ENCODE measurements around the gene ZDHHC16. TPM values are rescaled to one million over a fixed set of nuclear protein-coding genes. Genes with fewer than 3 reads are reported as not detected.

Gene ZDHHC16
- total and polyA plus RNA-seq, 2 donors from 2014 or later: 35.9 to 48.9 TPM

- FAIRE-seq: no peak
- no peaks in the 10 kb centered on the region for H3K27me3 ChIP-seq (ENCODE audit: control insufficient read depth, insufficient read depth, low read length)
- H3K4me1 ChIP-seq (ENCODE audit: control insufficient read depth in 2 of 3, insufficient read depth in 2 of 3, low read depth in 1 of 3, low read length in 3 of 3): peaks cover 0 to 11% (median 0%) of the 10 kb centered on the region in 3 donors
- TF ChIP-seq CTCF (IDR thresholded peaks at IDR 0.05; ENCODE audit: borderline replicate concordance, extremely low read depth, insufficient read depth): no peak
- no peak for DNase-seq
- peaks cover 24 to 66% (median 51%) of the 10 kb centered on the region in 3 donors for H3K36me3 ChIP-seq (ENCODE audit: control insufficient read depth in 2 of 3, insufficient read depth in 3 of 3, low read length in 3 of 3)
- no peak overlapping the region for H3K4me3 ChIP-seq (ENCODE audit: low read length in 3 of 3)
- intact Hi-C loops (cut with DNase I): no loop called here
- H3K9me3 ChIP-seq (ENCODE audit: control insufficient read depth in 2 of 3, insufficient read depth in 1 of 3, low read length in 3 of 3): no peaks in the 10 kb centered on the region
- H3K9ac ChIP-seq (ENCODE audit: low read length in 3 of 3): peak overlapping the region in 1 of 3 donors; percentile 16
- no peak overlapping the region for H3K27ac ChIP-seq (ENCODE audit: low read depth in 2 of 2, low read length in 2 of 2)
Measured at GRCh38 chr10:97464226-97464625, 18.3 kb downstream of the ZDHHC16 start.

GRCh38 chr10:97465982-97466381 lies 20.0 kb downstream of the ZDHHC16 start:
- H3K9me3 ChIP-seq (ENCODE audit: control insufficient read depth in 2 of 3, insufficient read depth in 1 of 3, low read length in 3 of 3): no peaks in the 10 kb centered on the region
- H3K36me3 ChIP-seq (ENCODE audit: control insufficient read depth in 2 of 3, insufficient read depth in 3 of 3, low read length in 3 of 3): peaks cover 27 to 67% (median 54%) of the 10 kb centered on the region in 3 donors
- H3K4me1 ChIP-seq (ENCODE audit: control insufficient read depth in 2 of 3, insufficient read depth in 2 of 3, low read depth in 1 of 3, low read length in 3 of 3): peaks cover 0 to 6% (median 0%) of the 10 kb centered on the region in 3 donors
- TF ChIP-seq CTCF (IDR thresholded peaks at IDR 0.05; ENCODE audit: borderline replicate concordance, extremely low read depth, insufficient read depth): no peak
- FAIRE-seq (no peak), DNase-seq (no peak)
- no peak overlapping the region for H3K27ac ChIP-seq (ENCODE audit: low read depth in 2 of 2, low read length in 2 of 2)
- H3K9ac ChIP-seq (ENCODE audit: low read length in 3 of 3): no peak overlapping the region
- H3K27me3 ChIP-seq (ENCODE audit: control insufficient read depth, insufficient read depth, low read length): no peaks in the 10 kb centered on the region
- intact Hi-C loops (cut with DNase I): no loop called here
- no peak overlapping the region for H3K4me3 ChIP-seq (ENCODE audit: low read length in 3 of 3)

DNA sequence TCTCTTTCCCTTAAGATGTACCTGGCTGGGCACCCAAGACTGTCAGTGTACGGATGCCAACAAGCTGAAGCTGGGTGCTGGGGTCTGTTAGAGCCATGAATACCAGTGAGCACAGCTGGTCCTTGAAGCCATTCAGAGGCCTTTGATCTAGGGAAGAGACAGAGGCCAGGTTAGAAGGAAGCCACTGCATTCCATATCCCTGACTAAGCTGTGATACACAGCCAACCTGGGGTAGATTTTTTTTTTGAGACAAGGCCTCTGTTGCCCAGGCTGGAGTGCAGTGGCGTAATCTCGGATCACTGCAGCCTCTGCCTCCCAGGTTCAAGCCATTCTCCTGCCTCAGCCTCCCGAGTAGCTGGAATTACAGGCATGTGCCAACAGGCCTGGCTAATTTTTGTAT lies 20.8 kb downstream of the ZDHHC16 start:
- intact Hi-C loops (cut with DNase I): no loop called here
- H3K27ac ChIP-seq (ENCODE audit: low read depth in 2 of 2, low read length in 2 of 2): no peak overlapping the region

More for the DNA sequence above, 20.8 kb downstream of the ZDHHC16 start:
- FAIRE-seq: no peak
- peaks cover 0 to 6% (median 0%) of the 10 kb centered on the region in 3 donors for H3K4me1 ChIP-seq (ENCODE audit: control insufficient read depth in 2 of 3, insufficient read depth in 2 of 3, low read depth in 1 of 3, low read length in 3 of 3)
- H3K36me3 ChIP-seq (ENCODE audit: control insufficient read depth in 2 of 3, insufficient read depth in 3 of 3, low read length in 3 of 3): peaks cover 26 to 60% (median 52%) of the 10 kb centered on the region in 3 donors
- DNase-seq: no peak
- no peaks in the 10 kb centered on the region for H3K27me3 ChIP-seq (ENCODE audit: control insufficient read depth, insufficient read depth, low read length)
- no peak overlapping the region for H3K4me3 ChIP-seq (ENCODE audit: low read length in 3 of 3)
- H3K9me3 ChIP-seq (ENCODE audit: control insufficient read depth in 2 of 3, insufficient read depth in 1 of 3, low read length in 3 of 3): no peaks in the 10 kb centered on the region
- no peak for TF ChIP-seq CTCF (IDR thresholded peaks at IDR 0.05; ENCODE audit: borderline replicate concordance, extremely low read depth, insufficient read depth)
- H3K9ac ChIP-seq (ENCODE audit: low read length in 3 of 3): no peak overlapping the region
